ENCODE measurements around the gene UBXN10. TPM values are rescaled to one million over a fixed set of nuclear protein-coding genes. Genes with fewer than 3 reads are reported as not detected.

Gene UBXN10
- polyA plus RNA-seq, 1 donor (not counting 4 experiments of a cell fraction or from before 2014, with no cell fraction given) = 0.05 TPM

- H2AFZ ChIP-seq (ENCODE audit: control insufficient read depth, low read length) = no peak overlapping the region
- H3K36me3 ChIP-seq (ENCODE audit: control insufficient read depth in 2 of 2, extremely low read depth in 1 of 2, insufficient read depth in 2 of 2, low read length in 2 of 2) = no peaks in the 10 kb centered on the region
- no peaks in the 10 kb centered on the region for H3K9me1 ChIP-seq (ENCODE audit: control insufficient read depth, extremely low read depth, insufficient read depth, low read length)
- DNase-seq (ENCODE audit: low read depth, low spot score) (no peak), FAIRE-seq (no peak)
- no peaks in the 10 kb centered on the region for H4K20me1 ChIP-seq (ENCODE audit: control insufficient read depth, extremely low read depth, insufficient read depth, low read length)
- dilution Hi-C loops (cut with MboI; ENCODE audit: extremely low pct_ligation_motif_present, low sequenced_read_pairs) = no loop called here
- H3K9me3 ChIP-seq (ENCODE audit: control insufficient read depth, low read depth, low read length) = no peaks in the 10 kb centered on the region
- H3K27me3 ChIP-seq (ENCODE audit: control insufficient read depth, extremely low read depth, insufficient read depth, low read length) = no peaks in the 10 kb centered on the region
- H3K4me1 ChIP-seq (ENCODE audit: control insufficient read depth, extremely low read depth, insufficient read depth, low read length) = no peaks in the 10 kb centered on the region
- TF ChIP-seq EZH2 (IDR thresholded peaks at IDR 0.05; ENCODE audit: low read length) (no peak), CTCF (optimal IDR thresholded peaks at IDR 0.05 in 1 of 3, IDR thresholded peaks at IDR 0.05 in 1 of 3, conservative IDR thresholded peaks at IDR 0.05 in 1 of 3; ENCODE audit: extremely low read depth in 1 of 3, insufficient read depth in 2 of 3, low read length in 3 of 3) (no peak)
- H3K27ac ChIP-seq (ENCODE audit: control insufficient read depth, insufficient read depth, low read length) = no peak overlapping the region
- H3K4me3 ChIP-seq (ENCODE audit: control insufficient read depth in 2 of 3, extremely low read depth in 1 of 3, insufficient read depth in 2 of 3, low read depth in 1 of 3, low read length in 3 of 3) = no peak overlapping the region
- no peak overlapping the region for H3K9ac ChIP-seq (ENCODE audit: control insufficient read depth, extremely low read depth, insufficient read depth, low read length)
- H3K79me2 ChIP-seq (ENCODE audit: control insufficient read depth, insufficient read depth, low read length) = no peaks in the 10 kb centered on the region
- H3K4me2 ChIP-seq (ENCODE audit: control insufficient read depth, extremely low read depth, insufficient read depth, low read depth, low read length) = no peak overlapping the region
Measured at GRCh38 chr1:20223551-20224419, 37.9 kb downstream of the UBXN10 start.

GRCh38 chr1:20224546-20224945, 38.6 kb downstream of the UBXN10 start:
- no peak overlapping the region for H3K4me2 ChIP-seq (ENCODE audit: control insufficient read depth, extremely low read depth, insufficient read depth, low read depth, low read length)
- no peak overlapping the region for H3K27ac ChIP-seq (ENCODE audit: control insufficient read depth, insufficient read depth, low read length)
- DNase-seq (ENCODE audit: low read depth, low spot score) (no peak), FAIRE-seq (no peak)
- H3K4me3 ChIP-seq (ENCODE audit: control insufficient read depth in 2 of 3, extremely low read depth in 1 of 3, insufficient read depth in 2 of 3, low read depth in 1 of 3, low read length in 3 of 3) = no peak overlapping the region
- H3K79me2 ChIP-seq (ENCODE audit: control insufficient read depth, insufficient read depth, low read length) = no peaks in the 10 kb centered on the region
- H4K20me1 ChIP-seq (ENCODE audit: control insufficient read depth, extremely low read depth, insufficient read depth, low read length) = no peaks in the 10 kb centered on the region
- TF ChIP-seq EZH2 (IDR thresholded peaks at IDR 0.05; ENCODE audit: low read length) (no peak), CTCF (optimal IDR thresholded peaks at IDR 0.05 in 1 of 3, IDR thresholded peaks at IDR 0.05 in 1 of 3, conservative IDR thresholded peaks at IDR 0.05 in 1 of 3; ENCODE audit: extremely low read depth in 1 of 3, insufficient read depth in 2 of 3, low read length in 3 of 3) (no peak)
- dilution Hi-C loops (cut with MboI; ENCODE audit: extremely low pct_ligation_motif_present, low sequenced_read_pairs) = no loop called here
- no peaks in the 10 kb centered on the region for H3K27me3 ChIP-seq (ENCODE audit: control insufficient read depth, extremely low read depth, insufficient read depth, low read length)
- H3K9me3 ChIP-seq (ENCODE audit: control insufficient read depth, low read depth, low read length) = no peaks in the 10 kb centered on the region
- no peaks in the 10 kb centered on the region for H3K36me3 ChIP-seq (ENCODE audit: control insufficient read depth in 2 of 2, extremely low read depth in 1 of 2, insufficient read depth in 2 of 2, low read length in 2 of 2)
- H3K9me1 ChIP-seq (ENCODE audit: control insufficient read depth, extremely low read depth, insufficient read depth, low read length) = no peaks in the 10 kb centered on the region
- no peak overlapping the region for H3K9ac ChIP-seq (ENCODE audit: control insufficient read depth, extremely low read depth, insufficient read depth, low read length)
- H2AFZ ChIP-seq (ENCODE audit: control insufficient read depth, low read length) = no peak overlapping the region
- no peaks in the 10 kb centered on the region for H3K4me1 ChIP-seq (ENCODE audit: control insufficient read depth, extremely low read depth, insufficient read depth, low read length)
